Endodermal cell (in vitro differentiated cells): ENCODE results near the gene CPM. TPM values are rescaled to one million over a fixed set of nuclear protein-coding genes. Genes with fewer than 3 reads are reported as not detected.
"Not testable (repeated sequence)": the region's sequence is repeated elsewhere in the genome, so short reads cannot be mapped to it uniquely, and the experiment has no call there.

Source experiments
- DNase-seq: peaks from one replicate; pipeline ENCODE4 v3.0.0-alpha.2; 2017
- H3K27ac ChIP-seq: 2 replicates; pipeline ENCODE4 v1.5.1; 2013; ENCODE audit warnings: mild to moderate bottlenecking, low read depth, low read length, moderate library complexity
- H3K27me3 ChIP-seq: 2 replicates; pipeline ENCODE4 v1.6.1; 2013; ENCODE audit warnings: mild to moderate bottlenecking, low read length, moderate library complexity; ENCODE audit not compliant: insufficient read depth, control insufficient read depth, poor library complexity, severe bottlenecking
- H3K36me3 ChIP-seq: 2 replicates; pipeline ENCODE4 v1.7.0; 2013; ENCODE audit warnings: mild to moderate bottlenecking, low read length, moderate library complexity; ENCODE audit not compliant: control insufficient read depth, insufficient read depth
- H3K4me1 ChIP-seq: one replicate; pipeline ENCODE4 v1.7.0; 2013; ENCODE audit warnings: low read length; ENCODE audit not compliant: control insufficient read depth, insufficient read depth
- H3K4me3 ChIP-seq: 2 replicates; pipeline ENCODE4 v1.5.1; 2013; ENCODE audit warnings: mild to moderate bottlenecking, low read length, moderate library complexity
- H3K9ac ChIP-seq: 2 replicates; pipeline ENCODE4 v1.6.1; 2013; ENCODE audit warnings: mild to moderate bottlenecking, low read length, moderate library complexity; ENCODE audit not compliant: poor library complexity, severe bottlenecking; ENCODE audit errors: extremely low read depth
- H3K9me3 ChIP-seq: 2 replicates; pipeline ENCODE4 v1.6.1; 2013; ENCODE audit warnings: mild to moderate bottlenecking, low read length, moderate library complexity; ENCODE audit not compliant: control insufficient read depth
- H3K27ac Mint-ChIP-seq: 2 replicates; pipeline ENCODE4 v1.8.0; 2020; ENCODE audit warnings: mixed read lengths
- H3K27me3 Mint-ChIP-seq: 2 replicates; pipeline ENCODE4 v1.8.0; 2021; ENCODE audit warnings: mild to moderate bottlenecking, mixed read lengths; ENCODE audit not compliant: insufficient read depth
- H3K36me3 Mint-ChIP-seq: 2 replicates; pipeline ENCODE4 v1.8.0; 2020; ENCODE audit warnings: low read depth, mixed read lengths
- H3K4me1 Mint-ChIP-seq: 2 replicates; pipeline ENCODE4 v1.8.0; 2020; ENCODE audit warnings: mixed read lengths
- H3K4me3 Mint-ChIP-seq: 2 replicates; pipeline ENCODE4 v1.8.0; 2020; ENCODE audit warnings: mild to moderate bottlenecking, moderate library complexity, mixed read lengths
- H3K9me3 Mint-ChIP-seq: 2 replicates; pipeline ENCODE4 v1.8.0; 2020; ENCODE audit warnings: mild to moderate bottlenecking, mixed read lengths
- WGBS, 2 experiments: methylation state at CpG; one replicate each; pipeline versions ENCODE4 v1.1.5 to v1.1.7; 2013; ENCODE audit warnings: missing lambda C conversion rate in 2 of 2, mixed read lengths in 1 of 2; ENCODE audit not compliant: insufficient coverage in 1 of 2, insufficient read length in 1 of 2; 5-methylcytosine and 5-hydroxymethylcytosine counted together
- total RNA-seq, 2 donors: library from RNA; stranded (reverse); fragmentation: NEBNext Ultra II Directional in 1 of 2; extraction: Animal tissue kit (Norgen Biotek cat#: 25700) in 1 of 2; gene quantifications; 2 replicates in 1 of 2; 3 replicates in 1 of 2; pipeline ENCODE4 v1.2.1, GENCODE V29; 2021
- TF ChIP-seq, protein P1 (sequence below): fragments of 200-600 bp; sonication (generic); conservative IDR thresholded peaks from 2 replicates; pipeline ENCODE4 v1.5.0; 2021; ENCODE audit warnings: antibody characterized with exemption, mild to moderate bottlenecking

Gene CPM
- total RNA-seq, 2 donors from 2014 or later, result 0.80 to 0.86 TPM

DNA sequence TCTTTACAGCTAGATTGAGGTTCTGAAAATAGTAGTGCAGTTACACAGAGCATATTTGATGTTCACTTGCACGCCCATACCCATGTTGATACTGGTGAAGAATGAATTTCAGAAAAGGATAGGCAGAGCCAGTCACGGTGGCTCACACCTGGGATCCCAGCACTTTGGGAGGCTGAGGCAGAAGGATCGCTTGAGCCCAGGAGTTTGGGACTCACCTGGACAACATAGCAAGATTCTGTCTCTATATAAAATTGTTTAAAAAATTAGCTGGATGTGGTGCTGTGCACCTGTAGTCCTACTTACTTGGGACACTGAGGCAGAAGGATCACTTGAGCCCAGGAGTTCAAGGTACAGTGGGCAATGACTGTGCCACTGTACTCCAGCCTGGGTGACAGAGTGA is 68.4 kb downstream of the CPM start:
- DNase-seq, result no peak
- Mint-ChIP-seq H3K27me3 (no peaks in the 10 kb centered on the region), H3K36me3 (no peaks in the 10 kb centered on the region), H3K27ac (no peak overlapping the region), H3K4me1 (no peaks in the 10 kb centered on the region), H3K4me3 (no peak overlapping the region), H3K9me3 (no peaks in the 10 kb centered on the region)
- no peaks in the 10 kb centered on the region for H3K27me3 ChIP-seq
- H3K27ac ChIP-seq, result no peak overlapping the region
- H3K9me3 ChIP-seq, result no peaks in the 10 kb centered on the region
- TF ChIP-seq, protein P1, sequence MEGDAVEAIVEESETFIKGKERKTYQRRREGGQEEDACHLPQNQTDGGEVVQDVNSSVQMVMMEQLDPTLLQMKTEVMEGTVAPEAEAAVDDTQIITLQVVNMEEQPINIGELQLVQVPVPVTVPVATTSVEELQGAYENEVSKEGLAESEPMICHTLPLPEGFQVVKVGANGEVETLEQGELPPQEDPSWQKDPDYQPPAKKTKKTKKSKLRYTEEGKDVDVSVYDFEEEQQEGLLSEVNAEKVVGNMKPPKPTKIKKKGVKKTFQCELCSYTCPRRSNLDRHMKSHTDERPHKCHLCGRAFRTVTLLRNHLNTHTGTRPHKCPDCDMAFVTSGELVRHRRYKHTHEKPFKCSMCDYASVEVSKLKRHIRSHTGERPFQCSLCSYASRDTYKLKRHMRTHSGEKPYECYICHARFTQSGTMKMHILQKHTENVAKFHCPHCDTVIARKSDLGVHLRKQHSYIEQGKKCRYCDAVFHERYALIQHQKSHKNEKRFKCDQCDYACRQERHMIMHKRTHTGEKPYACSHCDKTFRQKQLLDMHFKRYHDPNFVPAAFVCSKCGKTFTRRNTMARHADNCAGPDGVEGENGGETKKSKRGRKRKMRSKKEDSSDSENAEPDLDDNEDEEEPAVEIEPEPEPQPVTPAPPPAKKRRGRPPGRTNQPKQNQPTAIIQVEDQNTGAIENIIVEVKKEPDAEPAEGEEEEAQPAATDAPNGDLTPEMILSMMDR, result no peak
- no peak overlapping the region for H3K9ac ChIP-seq
- H3K4me1 ChIP-seq, result no peaks in the 10 kb centered on the region
- no peak overlapping the region for H3K4me3 ChIP-seq
- WGBS, 2 experiments, result 94 to 95% methylated on average over 2 to 3 of the region's 3 CpGs
- no peaks in the 10 kb centered on the region for H3K36me3 ChIP-seq

DNA sequence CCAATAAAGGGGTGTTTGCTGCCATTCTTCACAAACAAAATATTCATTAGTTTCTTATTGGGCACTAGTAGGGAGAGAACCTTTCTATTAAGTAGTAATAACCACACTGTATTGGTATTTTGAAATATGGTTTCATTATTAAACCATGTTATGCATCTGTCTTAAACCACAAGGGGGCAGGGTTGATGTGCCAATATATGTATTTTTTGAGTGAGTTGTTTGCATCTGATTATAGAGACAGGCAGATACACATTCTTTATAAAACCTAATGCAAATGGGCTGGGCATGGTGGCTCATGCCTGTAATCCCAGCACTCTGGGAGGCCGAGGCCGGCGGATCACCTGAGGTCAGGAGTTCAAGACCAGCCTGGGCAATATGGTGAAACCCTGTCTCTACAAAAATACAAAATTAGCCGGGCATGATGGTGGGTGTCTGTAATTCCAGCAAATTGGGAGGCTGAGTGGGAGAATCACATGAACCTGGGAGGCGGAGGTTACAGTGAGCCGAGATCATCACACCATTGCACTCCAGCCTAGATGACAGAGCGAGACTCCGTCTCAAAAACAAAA is 69.0 kb downstream of the CPM start:
- H3K4me3 Mint-ChIP-seq, H3K27ac ChIP-seq, H3K27ac Mint-ChIP-seq, H3K27me3 Mint-ChIP-seq, H3K9me3 ChIP-seq, H3K36me3 ChIP-seq, H3K4me3 ChIP-seq, H3K36me3 Mint-ChIP-seq, DNase-seq, H3K27me3 ChIP-seq, H3K9ac ChIP-seq, H3K9me3 Mint-ChIP-seq, H3K4me1 Mint-ChIP-seq, H3K4me1 ChIP-seq: not testable (repeated sequence)
- WGBS, 2 experiments, result 93 to 100% methylated on average over 2 to 8 of the region's 8 CpGs
- TF ChIP-seq, protein P1, result peak; percentile 77

DNA sequence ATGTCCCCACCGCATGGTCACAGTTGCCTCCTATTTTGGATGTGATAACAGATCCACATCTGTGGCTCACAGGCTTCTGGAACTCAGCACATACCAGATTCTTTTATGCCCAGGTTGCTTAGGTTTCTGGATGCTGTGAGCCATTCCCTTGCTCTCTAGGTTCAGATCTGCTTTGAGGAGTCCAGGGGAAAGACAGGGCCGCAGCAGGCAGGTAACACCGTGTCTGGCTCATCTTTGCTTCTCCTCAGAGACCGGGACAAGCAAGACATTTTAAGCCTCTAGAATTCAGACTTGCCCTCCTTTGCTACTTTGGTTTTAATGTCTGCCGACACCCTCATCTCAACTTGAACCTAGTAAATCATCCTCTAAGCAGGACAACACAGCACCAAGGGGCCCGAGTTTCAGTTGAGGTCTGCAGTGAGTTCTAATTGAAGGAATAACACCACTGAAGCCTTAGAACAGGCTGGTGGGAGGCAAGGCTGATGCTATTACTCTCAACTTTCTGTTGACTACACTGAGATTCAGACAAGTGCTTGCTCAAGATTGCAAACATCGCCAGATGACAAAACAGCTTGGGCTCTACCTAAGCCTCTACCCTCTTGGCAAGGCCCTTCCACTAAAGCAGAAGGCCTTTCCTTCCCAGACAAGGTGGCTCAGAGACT is 69.7 kb downstream of the CPM start:
- DNase-seq, result no peak
- Histone ChIP-seq H3K27me3 (no peaks in the 10 kb centered on the region), H3K4me1 (no peaks in the 10 kb centered on the region), H3K27ac (no peak overlapping the region), H3K9ac (no peak overlapping the region), H3K36me3 (no peaks in the 10 kb centered on the region), H3K4me3 (no peak overlapping the region), H3K9me3 (no peaks in the 10 kb centered on the region)
- no peak overlapping the region for H3K27ac Mint-ChIP-seq
- H3K27me3 Mint-ChIP-seq, result no peaks in the 10 kb centered on the region
- TF ChIP-seq, protein P1, result no peak
- no peaks in the 10 kb centered on the region for H3K4me1 Mint-ChIP-seq
- no peak overlapping the region for H3K4me3 Mint-ChIP-seq
- H3K9me3 Mint-ChIP-seq, result no peaks in the 10 kb centered on the region
- 73 to 78% methylated on average over 5 to 7 of the region's 7 CpGs for WGBS, 2 experiments
- H3K36me3 Mint-ChIP-seq, result no peaks in the 10 kb centered on the region
